ENCODE data around the gene MAP3K20. TPM values are rescaled to one million over a fixed set of nuclear protein-coding genes. Genes with fewer than 3 reads are reported as not detected.

Gene MAP3K20
- polyA plus RNA-seq, 1 of the 3 experiments (the other 2 are of a cell fraction), result 8.5 TPM

DNA sequence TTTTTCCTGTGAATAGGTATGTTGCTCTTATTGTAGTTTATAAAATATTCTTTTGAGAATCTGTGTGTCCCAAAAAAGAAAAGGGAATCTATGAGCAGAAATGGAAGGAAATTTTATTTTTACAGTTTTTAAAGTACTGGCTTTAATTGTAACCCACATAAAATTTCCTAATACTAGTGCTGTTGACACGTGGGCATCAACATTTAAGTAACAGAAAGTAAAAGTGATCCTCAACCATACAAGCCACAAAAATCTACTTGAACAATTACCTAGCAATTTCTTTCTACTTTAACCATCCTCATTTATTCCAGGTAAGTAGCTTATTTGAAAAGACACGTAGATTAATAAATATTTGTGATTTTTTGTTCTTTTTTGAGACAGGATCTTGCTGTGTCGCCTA is 62.0 kb downstream of the MAP3K20 start:
- Histone ChIP-seq H3F3A (replicated peaks; ENCODE audit: insufficient read depth) (peaks cover 6% of the 10 kb centered on the region), H3K36me3 (replicated peaks in 1 of 2; ENCODE audit: control insufficient read depth in 1 of 2, insufficient read depth in 2 of 2, low read length in 1 of 2) (peaks cover 0 to 18% of the 10 kb centered on the region in 2 experiments), H3K4me1 (ENCODE audit: control insufficient read depth in 1 of 2, insufficient read depth in 2 of 2, low read depth in 1 of 2, low read length in 1 of 2) (peaks cover 0 to 19% of the 10 kb centered on the region in 2 experiments; a peak in 2 of 4 replicates), H3K9ac (no peak overlapping the region), H3K9me2 (no peaks in the 10 kb centered on the region), H4K20me1 (ENCODE audit: insufficient read depth) (no peaks in the 10 kb centered on the region), H2AFZ (ENCODE audit: low read depth) (no peak overlapping the region), H3K27ac (ENCODE audit: low read depth in 2 of 2, low read length in 1 of 2) (no peak overlapping the region), H3K79me2 (ENCODE audit: insufficient read depth) (peaks cover 26% of the 10 kb centered on the region; the same call in 1 of the 2 replicates), H3K9me3 (peaks cover 6% of the 10 kb centered on the region), H3K4me2 (no peak overlapping the region), H3K27me3 (ENCODE audit: insufficient read depth) (no peaks in the 10 kb centered on the region), H3K4me3 (ENCODE audit: low read depth in 2 of 2, low read length in 1 of 2) (no peak overlapping the region)
- TF ChIP-seq, protein P1, sequence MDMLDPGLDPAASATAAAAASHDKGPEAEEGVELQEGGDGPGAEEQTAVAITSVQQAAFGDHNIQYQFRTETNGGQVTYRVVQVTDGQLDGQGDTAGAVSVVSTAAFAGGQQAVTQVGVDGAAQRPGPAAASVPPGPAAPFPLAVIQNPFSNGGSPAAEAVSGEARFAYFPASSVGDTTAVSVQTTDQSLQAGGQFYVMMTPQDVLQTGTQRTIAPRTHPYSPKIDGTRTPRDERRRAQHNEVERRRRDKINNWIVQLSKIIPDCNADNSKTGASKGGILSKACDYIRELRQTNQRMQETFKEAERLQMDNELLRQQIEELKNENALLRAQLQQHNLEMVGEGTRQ (IDR thresholded peaks at IDR 0.05; ENCODE audit: borderline replicate concordance, low read depth, low read length), result no peak
- TF ChIP-seq GABPA (IDR thresholded peaks at IDR 0.05; ENCODE audit: low read depth) (no peak), RFX5 (IDR thresholded peaks at IDR 0.05; ENCODE audit: low read length) (no peak), JUND (IDR thresholded peaks at IDR 0.05) (no peak), NRF1 (IDR thresholded peaks at IDR 0.05; ENCODE audit: low read depth, low read length) (no peak), NFIC (IDR thresholded peaks at IDR 0.05; ENCODE audit: borderline replicate concordance) (no peak), RAD21 (IDR thresholded peaks at IDR 0.05; ENCODE audit: low read length) (no peak), FOXM1 (IDR thresholded peaks at IDR 0.05; ENCODE audit: low read depth) (no peak), MXI1 (IDR thresholded peaks at IDR 0.05; ENCODE audit: low read depth, low read length) (no peak), MAX (IDR thresholded peaks at IDR 0.05; ENCODE audit: low read depth) (no peak)
- TF ChIP-seq, protein P2, sequence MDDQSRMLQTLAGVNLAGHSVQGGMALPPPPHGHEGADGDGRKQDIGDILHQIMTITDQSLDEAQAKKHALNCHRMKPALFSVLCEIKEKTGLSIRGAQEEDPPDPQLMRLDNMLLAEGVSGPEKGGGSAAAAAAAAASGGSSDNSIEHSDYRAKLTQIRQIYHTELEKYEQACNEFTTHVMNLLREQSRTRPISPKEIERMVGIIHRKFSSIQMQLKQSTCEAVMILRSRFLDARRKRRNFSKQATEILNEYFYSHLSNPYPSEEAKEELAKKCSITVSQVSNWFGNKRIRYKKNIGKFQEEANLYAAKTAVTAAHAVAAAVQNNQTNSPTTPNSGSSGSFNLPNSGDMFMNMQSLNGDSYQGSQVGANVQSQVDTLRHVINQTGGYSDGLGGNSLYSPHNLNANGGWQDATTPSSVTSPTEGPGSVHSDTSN (IDR thresholded peaks at IDR 0.05), result no peak
- 90% methylated on average over 3 of the region's 3 CpGs for WGBS (ENCODE audit: low lambda C conversion rate)
- no peak for DNase-seq
- POLR2A ChIA-PET, result no interaction called here
- CTCF ChIA-PET, result interaction anchor here (1.2 kb wide), 1 partner anchor 115 kb away, joined by 3 read pairs; no protein-coding TSS in a partner anchor

DNA sequence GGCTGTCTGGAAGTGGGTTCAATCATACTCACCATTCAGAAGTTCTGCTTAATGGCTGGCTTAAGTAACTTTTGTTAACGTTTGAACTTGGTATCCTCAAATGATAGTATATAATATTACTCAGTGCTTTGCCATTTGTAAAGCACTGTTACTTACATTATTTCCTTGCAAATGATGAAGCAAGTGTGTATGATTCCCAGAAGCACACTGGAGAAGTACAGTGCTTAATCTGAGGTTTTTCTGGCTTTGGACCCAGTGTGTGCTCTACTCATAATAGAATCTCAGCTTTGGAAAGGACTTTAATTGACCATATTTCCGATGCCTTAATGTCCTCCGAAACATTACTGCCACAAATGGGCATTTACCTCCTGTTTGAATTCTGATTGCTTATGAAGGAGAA is 63.3 kb downstream of the MAP3K20 start:
- no peaks in the 10 kb centered on the region for H3K9me2 ChIP-seq
- H3K27ac ChIP-seq (ENCODE audit: low read depth in 2 of 2, low read length in 1 of 2), result no peak overlapping the region
- ChIA-PET CTCF (no interaction called here), POLR2A (no interaction called here)
- peaks cover 0 to 19% of the 10 kb centered on the region in 2 experiments; a peak in 2 of 4 replicates for H3K4me1 ChIP-seq (ENCODE audit: control insufficient read depth in 1 of 2, insufficient read depth in 2 of 2, low read depth in 1 of 2, low read length in 1 of 2)
- peaks cover 22% of the 10 kb centered on the region; the same call in 1 of the 2 replicates for H3K79me2 ChIP-seq (ENCODE audit: insufficient read depth)
- DNase-seq, result no peak
- peaks cover 6% of the 10 kb centered on the region for H3K9me3 ChIP-seq
- no peaks in the 10 kb centered on the region for H3K27me3 ChIP-seq (ENCODE audit: insufficient read depth)
- H3K4me2 ChIP-seq, result no peak overlapping the region
- no peak overlapping the region for H3K4me3 ChIP-seq (ENCODE audit: low read depth in 2 of 2, low read length in 1 of 2)
- 95% methylated on average over 3 of the region's 3 CpGs for WGBS (ENCODE audit: low lambda C conversion rate)
- TF ChIP-seq, protein P3, sequence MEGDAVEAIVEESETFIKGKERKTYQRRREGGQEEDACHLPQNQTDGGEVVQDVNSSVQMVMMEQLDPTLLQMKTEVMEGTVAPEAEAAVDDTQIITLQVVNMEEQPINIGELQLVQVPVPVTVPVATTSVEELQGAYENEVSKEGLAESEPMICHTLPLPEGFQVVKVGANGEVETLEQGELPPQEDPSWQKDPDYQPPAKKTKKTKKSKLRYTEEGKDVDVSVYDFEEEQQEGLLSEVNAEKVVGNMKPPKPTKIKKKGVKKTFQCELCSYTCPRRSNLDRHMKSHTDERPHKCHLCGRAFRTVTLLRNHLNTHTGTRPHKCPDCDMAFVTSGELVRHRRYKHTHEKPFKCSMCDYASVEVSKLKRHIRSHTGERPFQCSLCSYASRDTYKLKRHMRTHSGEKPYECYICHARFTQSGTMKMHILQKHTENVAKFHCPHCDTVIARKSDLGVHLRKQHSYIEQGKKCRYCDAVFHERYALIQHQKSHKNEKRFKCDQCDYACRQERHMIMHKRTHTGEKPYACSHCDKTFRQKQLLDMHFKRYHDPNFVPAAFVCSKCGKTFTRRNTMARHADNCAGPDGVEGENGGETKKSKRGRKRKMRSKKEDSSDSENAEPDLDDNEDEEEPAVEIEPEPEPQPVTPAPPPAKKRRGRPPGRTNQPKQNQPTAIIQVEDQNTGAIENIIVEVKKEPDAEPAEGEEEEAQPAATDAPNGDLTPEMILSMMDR (IDR thresholded peaks at IDR 0.05), result no peak
- TF ChIP-seq MEF2A (IDR thresholded peaks at IDR 0.05; ENCODE audit: borderline replicate concordance, low read depth), result no peak
- peaks cover 0 to 27% of the 10 kb centered on the region in 2 experiments for H3K36me3 ChIP-seq (replicated peaks in 1 of 2; ENCODE audit: control insufficient read depth in 1 of 2, insufficient read depth in 2 of 2, low read length in 1 of 2)
- no peaks in the 10 kb centered on the region for H4K20me1 ChIP-seq (ENCODE audit: insufficient read depth)
- no peak overlapping the region for H3K9ac ChIP-seq
- peaks cover 9% of the 10 kb centered on the region for H3F3A ChIP-seq (replicated peaks; ENCODE audit: insufficient read depth)
- H2AFZ ChIP-seq (ENCODE audit: low read depth), result no peak overlapping the region

Measured in SK-N-SH (cell line).